Posterior cingulate gyrus (tissue), 11 donors: ENCODE measurements around the gene BPGM.

Experiments used
- DNase-seq, 10 donors: peaks; one replicate each; pipeline versions ENCODE4 v3.0.0 to v3.0.0-alpha.2; 2020 to 2021; ENCODE audit warnings: mixed read lengths in 3 of 10
- intact Hi-C: fragments of 100-400 bp; cut with DNase I; formaldehyde crosslinking; loops from one replicate; pipeline ENCODE4 v1.15.1; 2023

Gene BPGM

DNA sequence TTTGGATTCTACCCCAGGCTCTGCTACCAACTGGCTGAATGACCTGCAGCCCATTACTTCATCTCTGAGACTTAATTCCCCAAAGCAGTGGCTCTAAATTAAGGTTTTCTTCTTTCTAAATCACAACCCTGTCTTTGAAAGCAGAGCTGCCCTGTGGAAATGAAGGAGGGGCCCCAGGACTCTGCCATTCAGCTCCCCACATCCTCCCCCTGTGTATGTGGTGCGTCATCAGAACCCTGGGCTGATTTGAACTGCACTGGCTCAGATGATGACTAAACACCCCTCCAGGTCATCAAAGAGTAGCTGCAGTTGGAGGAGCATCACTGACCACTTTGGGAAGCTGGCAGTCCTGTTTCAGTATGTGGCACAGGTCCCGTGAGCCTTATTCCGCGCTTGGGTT, 46.6 kb downstream of the BPGM start:
- no peak for DNase-seq
- intact Hi-C loops, result loop anchor here (5.0 kb wide), 3 partner anchors 59 to 479 kb away; partner anchors contain the start of gene CYREN

DNA sequence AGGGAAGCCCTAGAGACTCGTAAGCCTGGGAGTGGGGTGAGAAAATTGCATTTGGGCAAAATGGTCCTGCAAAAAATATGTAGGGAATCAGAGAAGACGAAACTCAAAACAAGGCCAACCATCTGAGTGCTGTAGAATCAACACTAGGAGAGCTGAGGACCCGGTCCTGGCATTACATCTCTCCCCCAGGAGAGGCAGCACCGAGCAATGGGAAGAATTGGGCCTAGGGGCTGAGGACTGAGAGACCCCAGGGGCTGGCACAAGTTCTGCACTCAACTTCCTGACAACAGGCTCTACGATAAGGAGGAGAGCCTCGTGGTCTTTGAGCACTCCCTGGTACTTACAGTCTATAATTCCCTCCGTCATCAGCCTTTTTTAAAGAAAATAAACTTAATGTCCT, 47.6 kb downstream of the BPGM start:
- DNase-seq, result no peak
- intact Hi-C loops, result loop anchor here (5.0 kb wide), 3 partner anchors 58 to 478 kb away; partner anchors contain the start of gene CYREN

DNA sequence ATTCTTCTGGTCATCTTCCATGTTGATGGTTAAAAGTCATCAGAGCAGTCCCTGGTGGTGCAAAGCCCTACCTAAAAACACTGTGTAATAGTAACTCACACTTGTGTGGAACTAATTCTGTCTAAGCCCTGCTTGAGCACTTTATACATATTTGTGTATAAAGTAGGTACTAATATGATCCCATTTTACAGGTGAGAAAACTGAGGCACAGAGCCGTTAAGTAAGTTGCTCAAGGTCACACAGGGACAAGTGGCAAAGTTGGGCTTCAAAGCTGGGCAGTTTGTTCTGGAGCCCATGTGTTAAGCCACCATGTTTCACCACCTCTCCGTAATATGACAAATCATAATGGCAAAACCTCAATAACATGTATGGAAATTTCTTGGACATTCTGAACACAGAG, 48.1 kb downstream of the BPGM start:
- intact Hi-C loops, result loop anchor here (5.0 kb wide), 3 partner anchors 58 to 478 kb away; partner anchors contain the start of gene CYREN
- DNase-seq, result no peak

DNA sequence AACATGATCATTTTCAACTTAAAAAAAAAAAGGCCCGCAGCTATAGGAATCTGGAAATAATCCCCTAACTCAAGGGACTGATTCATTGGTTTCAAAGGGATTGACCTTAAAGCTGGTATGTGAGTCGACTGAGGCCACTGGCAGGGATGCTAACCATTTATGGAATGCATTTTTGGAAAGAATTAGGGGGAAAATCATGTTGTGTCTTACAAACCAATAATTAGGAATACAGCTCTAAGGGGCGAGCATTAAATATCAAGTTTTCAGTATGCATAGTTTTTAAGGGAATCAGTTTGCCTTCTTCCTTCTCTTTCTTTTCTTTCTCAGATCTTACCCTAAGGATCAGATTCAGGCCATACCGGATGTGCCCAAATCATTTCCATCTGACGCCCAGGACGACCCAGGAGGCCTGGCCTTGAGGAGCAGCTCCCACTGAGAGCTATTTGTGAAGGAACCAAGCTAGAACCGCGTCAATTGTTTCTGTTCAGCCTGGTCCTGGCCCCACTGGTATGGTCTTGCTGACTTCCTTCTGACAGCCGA, 48.7 kb downstream of the BPGM start:
- intact Hi-C loops, result no loop called here
- no peak for DNase-seq

DNA sequence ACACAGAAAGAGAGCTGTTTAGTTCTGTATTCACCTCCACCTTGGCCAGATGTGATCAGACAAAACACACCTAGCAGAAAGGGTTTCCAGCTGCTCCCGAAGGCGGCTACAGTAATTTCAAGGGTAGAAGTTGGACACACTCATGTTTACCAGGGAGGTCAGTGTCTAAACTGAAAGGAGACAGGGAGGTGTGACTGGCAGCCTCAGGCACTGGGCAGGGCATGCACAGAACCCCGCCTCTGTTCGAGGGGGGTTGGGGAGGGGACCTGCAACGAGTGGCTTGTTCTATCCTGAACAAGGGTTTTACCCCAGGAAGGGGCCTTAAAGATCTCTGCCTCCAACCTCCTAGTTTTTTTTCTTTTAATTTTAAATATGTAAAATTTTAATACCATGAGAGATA, 49.6 kb downstream of the BPGM start:
- no peak for DNase-seq
- intact Hi-C loops, result no loop called here

DNA sequence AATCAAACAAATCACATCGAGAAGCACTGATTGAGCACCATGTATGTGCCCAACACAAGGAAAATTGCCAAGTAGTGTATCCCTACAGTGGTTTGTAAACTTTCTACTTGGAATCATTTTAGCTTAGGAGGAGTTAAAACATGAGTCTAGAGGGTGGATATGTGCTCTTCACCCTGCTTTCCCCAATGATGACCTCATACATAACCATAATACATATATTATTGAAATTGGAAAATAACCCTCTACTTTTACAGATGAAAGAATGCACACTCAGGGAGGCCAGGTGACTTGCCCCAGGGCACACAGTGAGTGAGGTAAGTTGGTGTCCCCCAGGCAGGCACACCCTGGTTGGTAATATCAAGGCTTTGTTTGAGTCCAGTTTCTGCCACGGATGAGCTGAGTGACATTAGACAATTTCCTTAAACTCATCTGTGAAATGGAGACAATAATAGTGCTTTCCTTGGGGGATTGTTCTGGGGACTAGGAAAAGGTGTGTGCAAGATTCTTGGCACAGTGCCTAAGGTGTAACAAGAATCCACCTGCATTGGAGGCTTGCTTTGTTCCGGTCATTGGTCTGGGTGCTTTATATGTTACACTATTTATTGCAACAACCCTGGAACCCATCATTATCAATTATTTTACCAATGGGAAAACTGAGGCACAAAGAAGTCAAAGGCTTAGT, 50.7 kb downstream of the BPGM start:
- no peak for DNase-seq
- intact Hi-C loops, result no loop called here

DNA sequence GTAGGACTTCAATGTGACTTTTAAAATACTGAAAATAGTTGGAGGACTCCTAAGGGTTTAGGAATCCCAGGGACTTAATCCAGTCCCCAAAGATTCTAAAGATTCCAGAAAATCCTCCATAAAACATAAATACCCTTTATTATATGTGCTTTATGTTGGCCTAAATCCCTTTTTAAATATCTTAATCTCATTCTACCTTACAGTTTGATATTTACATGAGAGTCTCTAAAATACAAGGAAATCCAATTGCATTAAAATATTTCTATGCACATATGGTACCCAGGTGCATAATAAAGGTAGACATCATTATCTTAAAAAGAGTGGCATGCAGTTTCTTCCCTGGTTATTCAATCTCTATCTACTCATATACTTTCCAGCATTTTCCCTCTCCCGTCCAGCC, 51.8 kb downstream of the BPGM start:
- intact Hi-C loops, result no loop called here
- DNase-seq, result no peak

DNA sequence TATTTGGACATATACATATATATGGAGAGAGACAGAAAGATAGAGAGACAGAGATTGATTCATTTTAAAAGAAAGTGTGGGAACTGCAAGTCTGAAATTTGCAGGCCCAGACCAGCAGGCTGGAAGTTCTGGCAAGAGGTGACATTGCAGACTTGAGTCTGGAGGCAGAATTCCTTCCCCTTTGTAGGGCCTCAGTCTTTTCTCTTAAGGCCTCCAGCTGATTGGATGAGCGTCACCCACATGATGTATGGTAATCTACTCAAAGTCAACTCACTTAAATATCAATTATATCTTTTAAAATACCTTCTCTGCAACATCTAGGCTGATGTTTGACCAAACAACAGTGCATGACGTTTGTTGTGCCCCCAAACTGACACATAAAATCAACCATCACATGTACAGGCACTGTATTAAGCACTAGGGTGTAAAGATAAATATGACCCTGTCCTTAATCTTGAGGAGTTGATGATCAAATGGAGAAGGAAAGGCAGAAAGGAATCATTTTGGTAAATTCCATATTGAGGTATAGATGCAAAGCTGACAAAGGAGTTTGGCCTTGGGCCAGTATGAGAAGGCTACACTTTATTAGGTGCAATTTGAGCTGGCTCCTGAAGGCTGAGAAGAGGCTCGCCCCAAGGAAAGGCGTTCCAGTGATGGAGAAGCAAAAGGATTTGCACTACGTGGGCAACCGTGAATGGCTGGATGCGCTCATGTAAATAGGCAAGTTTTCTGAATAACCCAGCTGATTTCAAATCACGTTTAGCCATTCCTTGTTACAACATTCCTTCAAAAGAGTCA, 52.6 kb downstream of the BPGM start:
- DNase-seq, result no peak
- intact Hi-C loops, result no loop called here

DNA sequence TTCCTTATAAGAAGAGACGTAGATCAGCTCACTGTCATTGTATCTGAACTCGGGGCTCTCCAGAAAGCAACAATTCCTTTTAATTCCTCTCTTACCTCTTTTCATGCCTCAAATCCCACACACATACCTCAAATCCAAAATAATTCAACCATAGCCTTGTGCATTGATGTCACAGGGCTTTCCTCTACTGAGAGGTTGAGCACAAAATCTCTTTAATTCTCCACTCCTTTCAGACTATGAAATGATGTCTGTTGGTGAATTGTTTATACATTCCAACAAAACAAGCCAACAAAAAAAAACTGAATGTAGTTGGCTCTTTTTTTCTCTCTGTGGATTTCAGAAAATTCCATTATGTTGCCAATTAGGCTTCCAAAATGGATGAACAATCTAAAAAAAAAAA, 53.2 kb downstream of the BPGM start:
- DNase-seq, result no peak
- intact Hi-C loops, result no loop called here

DNA sequence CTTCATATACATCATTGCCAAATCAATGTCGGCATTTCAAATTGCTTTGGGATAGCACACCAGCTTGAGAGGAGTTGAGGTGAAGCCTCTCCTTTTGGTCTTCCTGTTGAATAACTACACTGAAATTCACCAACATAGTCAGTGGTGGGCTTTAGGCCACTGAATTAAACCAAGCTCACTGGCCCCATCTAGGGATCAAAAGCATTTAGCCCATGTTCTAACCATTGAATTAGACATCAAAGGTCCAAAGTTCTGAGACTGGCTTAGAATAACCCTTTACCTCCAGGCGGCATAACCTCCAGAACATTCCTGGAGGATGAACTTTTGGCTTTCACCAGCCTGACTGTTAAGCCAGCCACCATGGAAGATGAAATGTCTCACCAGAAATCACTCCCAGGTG, 54.6 kb downstream of the BPGM start:
- intact Hi-C loops, result no loop called here
- DNase-seq, result peak in 1 of 10 donors; percentile 19

DNA sequence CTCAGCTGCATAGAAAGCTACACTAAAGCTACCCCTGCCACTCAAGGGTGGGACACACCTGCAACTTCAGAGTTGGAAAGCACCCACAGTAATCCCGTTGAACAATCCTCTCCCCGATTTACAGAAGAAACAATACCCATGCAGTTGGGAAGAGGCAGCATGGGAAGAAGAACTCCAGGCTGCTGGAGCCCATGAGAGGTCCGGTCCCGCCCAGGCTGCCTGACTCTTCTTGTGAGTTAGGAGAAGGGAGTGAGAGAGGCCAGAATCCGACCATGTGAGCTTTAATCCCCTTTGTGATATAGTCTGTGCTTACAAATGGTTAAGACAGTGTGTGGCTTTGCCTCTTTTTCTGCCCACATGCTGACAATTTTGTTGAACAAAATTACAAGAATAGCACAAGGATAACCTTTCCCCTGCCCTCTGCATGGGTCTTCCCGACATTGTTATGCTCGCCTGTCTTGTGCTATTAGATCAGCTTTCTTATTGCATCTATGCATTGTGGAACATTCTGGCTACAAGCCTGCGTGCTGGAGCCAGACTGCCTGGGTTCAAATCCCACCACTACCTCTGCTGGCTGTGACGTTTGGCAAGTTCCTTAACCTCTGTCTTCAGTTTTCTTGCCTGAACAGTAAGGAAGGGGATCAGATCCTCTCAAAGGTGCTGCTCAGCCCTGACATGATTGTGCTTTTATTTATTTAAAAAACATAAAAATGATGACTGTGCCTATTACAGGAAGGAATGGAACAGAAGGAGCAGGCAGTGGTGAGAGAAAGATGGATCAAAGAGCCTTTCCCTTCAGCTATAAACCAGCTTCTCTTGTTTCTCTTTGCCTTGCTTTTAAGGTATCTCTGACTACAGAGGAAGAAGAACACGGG, 56.0 kb downstream of the BPGM start:
- intact Hi-C loops, result no loop called here
- DNase-seq, result no peak

DNA sequence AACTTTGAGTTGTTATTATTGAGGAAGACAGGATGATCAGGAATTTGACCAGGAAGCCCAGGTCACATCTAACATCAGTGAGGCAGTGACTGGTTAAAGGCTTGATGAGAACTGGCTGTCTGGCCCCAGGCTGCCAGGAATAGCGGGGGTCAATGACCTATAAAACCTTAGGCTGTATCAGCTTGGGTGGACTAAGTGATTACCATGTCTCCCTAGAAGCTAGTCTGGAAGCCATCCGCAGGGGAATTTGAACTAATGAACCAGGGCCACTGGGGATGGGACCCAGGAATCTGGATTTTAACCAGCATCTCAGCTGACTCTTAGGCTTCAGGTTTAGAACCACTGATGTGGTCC, 56.6 kb downstream of the BPGM start:
- no peak for DNase-seq
- intact Hi-C loops, result no loop called here

DNA sequence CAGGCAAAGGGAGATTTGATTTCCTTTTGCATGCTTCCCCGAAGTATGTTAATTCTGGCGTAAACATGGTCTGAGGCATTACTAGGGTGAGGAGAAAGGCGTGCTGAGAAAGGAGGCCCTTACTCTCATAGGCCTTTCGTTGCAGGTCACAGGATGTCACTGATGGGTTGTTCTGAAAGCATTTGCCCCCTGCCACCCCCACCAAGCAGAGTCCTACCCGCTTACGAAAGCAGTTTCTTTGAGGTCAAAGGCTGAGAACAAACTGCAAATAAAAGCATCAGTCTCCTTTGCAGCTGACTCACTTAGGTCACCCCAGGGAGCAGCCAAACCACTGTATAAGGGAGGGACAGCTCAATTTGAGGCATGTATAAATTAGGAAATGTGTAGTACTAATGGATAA, 57.1 kb downstream of the BPGM start:
- DNase-seq, result no peak
- intact Hi-C loops, result no loop called here

DNA sequence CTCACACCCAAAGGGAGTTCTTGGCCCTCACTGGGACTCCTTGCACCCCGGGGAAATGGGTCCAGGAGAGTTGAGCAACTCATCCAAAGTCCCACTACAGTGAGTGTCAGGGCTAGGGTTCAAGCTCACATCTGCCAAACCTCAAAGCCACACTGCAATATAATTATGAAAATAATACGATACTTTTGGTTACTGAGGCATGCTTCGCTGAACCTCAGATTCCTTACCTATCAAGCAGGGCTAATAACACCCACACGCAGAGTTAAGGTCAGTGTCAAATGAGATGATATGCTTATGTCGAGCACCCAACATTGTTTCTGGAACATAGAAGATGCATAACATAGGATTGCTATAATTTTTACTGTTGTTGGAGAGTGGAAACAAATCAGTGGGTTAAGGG, 58.2 kb downstream of the BPGM start:
- intact Hi-C loops, result no loop called here

DNA sequence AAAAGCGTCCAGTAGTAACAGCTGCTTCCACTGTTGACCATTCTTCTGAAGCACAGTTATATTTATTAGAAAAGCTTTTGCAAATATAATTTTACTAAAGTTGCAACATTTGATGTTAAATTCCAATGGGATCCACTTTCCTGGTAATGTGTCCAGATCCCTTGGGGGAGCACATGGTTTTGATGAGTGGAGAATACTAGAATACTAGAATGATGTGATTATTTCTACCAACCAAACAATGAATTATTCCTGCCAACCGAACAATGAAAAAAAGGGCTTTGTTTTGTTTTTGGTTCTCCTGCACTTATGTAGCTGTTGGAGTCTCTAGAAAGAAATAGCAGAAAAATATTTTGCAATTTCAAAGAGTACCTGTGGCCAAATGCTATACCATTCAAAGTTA, 59.1 kb downstream of the BPGM start:
- no peak for DNase-seq
- intact Hi-C loops, result no loop called here

More for the DNA sequence above, 58.2 kb downstream of the BPGM start:
- DNase-seq, result no peak

DNA sequence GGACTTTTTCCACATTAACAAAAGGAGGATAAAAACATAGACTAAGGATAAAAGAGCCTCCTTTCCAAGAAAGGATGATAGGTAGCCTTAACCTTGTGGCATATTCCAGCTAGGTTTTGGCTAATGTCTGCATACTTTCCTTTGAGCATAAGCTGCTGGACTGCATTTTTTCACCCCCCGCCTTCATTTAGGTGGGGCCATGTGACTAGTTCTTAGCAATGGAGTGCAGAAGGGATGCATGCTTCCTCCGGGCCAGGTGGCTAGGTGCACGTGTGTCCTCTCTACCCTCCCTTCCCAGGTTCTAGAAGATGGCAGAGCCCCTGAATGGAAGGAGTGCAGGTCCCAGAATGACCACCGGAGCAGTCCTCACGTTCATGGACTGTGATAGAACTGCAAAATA, 59.8 kb downstream of the BPGM start:
- no peak for DNase-seq
- intact Hi-C loops, result no loop called here

DNA sequence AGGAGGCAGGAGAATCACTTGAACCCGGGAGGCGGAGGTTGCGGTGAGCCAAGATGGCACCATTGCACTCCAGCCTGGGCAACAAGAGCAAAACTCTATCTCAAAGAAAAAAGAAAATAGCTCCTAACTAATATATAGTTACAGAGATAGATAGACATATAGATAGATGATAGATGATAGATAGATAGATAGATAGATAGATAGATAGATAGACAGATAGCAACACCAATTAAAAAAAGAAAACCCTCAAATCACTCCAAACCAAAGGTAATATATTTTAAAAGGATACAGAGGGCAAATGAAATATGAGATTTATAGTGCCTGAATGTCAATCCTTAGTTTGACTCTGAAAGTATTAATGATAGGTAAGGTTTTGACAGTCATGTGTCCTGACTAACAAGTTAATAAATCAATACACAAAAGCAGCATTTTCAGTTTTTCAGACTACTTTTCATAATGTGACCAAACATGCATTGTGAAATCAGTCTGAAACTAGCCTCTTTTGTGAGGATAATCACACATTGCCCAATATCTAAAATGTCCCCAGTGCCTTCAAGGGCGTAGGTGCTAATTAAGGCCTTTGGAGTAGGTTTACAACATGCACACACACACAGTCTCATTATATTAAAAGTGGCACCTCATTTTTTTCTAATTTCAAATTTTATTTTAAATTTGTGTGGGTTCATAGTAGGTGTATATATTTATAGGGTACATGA, 61.2 kb downstream of the BPGM start:
- no peak for DNase-seq
- intact Hi-C loops, result no loop called here

DNA sequence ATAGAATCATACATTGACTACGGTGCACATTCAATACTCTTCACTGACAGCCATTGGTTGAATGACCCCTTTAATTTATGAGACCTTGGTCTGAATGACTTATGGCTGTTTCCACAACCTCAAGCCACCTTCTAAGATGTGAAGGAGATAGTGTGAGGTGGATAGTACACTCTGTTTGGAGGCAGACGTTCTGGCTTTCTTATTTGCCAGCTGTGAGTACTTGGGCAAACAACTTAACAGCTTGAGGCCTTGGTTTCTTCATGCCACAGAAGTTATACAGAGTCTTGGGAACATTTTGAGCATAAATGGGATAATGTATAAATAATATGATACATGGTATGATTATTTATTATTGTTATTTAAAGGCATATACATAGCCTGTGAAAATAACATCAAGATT, 62.0 kb downstream of the BPGM start:
- no peak for DNase-seq
- intact Hi-C loops, result no loop called here

DNA sequence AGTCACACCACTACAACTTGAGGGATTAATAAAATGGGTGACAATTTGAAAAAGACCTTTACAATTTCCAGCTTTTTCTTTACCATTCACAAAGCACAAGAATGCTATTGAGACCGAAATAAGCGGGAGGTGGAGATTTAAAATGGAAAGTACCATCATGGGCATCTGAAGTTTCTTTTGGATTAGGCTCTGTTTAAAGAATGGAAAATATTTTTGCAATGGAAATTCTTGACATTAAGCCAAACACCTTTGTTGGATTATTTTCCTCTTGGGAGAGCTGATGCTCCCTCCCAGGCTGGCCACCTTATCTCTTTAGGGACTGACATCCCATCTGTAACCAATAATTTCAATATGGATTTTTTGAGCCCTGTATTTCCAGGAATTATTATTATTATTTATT, 62.5 kb downstream of the BPGM start:
- DNase-seq, result no peak
- intact Hi-C loops, result no loop called here

DNA sequence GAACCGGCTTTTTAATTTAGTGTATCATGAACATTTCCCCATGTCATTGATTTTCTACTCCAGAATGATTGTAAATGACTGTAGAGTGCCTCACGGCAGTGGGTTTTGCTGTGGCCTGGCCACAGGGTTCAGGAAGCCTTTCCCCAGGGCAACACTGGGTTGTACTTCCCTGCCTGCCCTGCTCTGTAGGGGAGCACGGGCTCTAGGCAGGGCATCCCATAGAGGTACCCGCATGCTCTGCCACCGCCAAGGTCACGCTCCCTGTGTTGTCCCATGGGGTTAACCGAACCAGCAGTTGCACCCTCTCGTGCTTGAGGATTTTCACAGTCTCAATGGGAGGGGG, 63.8 kb downstream of the BPGM start:
- DNase-seq, result no peak
- intact Hi-C loops, result no loop called here
